Stimulated activated memory B cell treated with anti-CD40 and anti-IgM and Interleukin-4, amounts not matched to agents 10 μg/mL and 1 μg/mL and 100 μg/mL, for 72 hours (primary cell): ENCODE measurements around the gene RPS6KA2.
A peak's percentile ranks its signal among the peaks of the same experiment; 100 is the strongest.

Source experiments
- ATAC-seq: fragments of 150-1000 bp; cut with Tn5 transposase; 2 replicates; pipeline ENCODE4 v1.10.0; 2021
- H3K27ac Mint-ChIP-seq: one replicate; pipeline ENCODE4 v1.8.0; 2022; ENCODE audit warnings: mild to moderate bottlenecking, mixed read lengths
- H3K27me3 Mint-ChIP-seq: one replicate; pipeline ENCODE4 v1.8.0; 2022; ENCODE audit warnings: mixed read lengths
- H3K36me3 Mint-ChIP-seq: one replicate; pipeline ENCODE4 v1.8.0; 2022; ENCODE audit warnings: mixed read lengths
- H3K4me1 Mint-ChIP-seq: one replicate; pipeline ENCODE4 v1.8.0; 2022; ENCODE audit warnings: mixed read lengths
- H3K4me3 Mint-ChIP-seq: one replicate; pipeline ENCODE4 v1.8.0; 2022; ENCODE audit warnings: mild to moderate bottlenecking, moderate library complexity, mixed read lengths
- H3K9me3 Mint-ChIP-seq: one replicate; pipeline ENCODE4 v1.8.0; 2022; ENCODE audit warnings: mixed read lengths

Gene RPS6KA2

GRCh38 chr6:166627033-166627874, at the start of gene RPS6KA2:
TSS of gene RPS6KA2 (minus strand) at chr6:166627251. CDS start at chr6:166627019, 232 bp downstream.
- peak; percentile 95 for ATAC-seq
- Mint-ChIP-seq H3K27me3 (peaks cover 42% of the 10 kb centered on the region), H3K36me3 (no peaks in the 10 kb centered on the region), H3K9me3 (no peaks in the 10 kb centered on the region), H3K27ac (peak within 1 kb of the TSS; percentile 91), H3K4me1 (peaks cover 31% of the 10 kb centered on the region), H3K4me3 (peak within 1 kb of the TSS; percentile 92)

DNA sequence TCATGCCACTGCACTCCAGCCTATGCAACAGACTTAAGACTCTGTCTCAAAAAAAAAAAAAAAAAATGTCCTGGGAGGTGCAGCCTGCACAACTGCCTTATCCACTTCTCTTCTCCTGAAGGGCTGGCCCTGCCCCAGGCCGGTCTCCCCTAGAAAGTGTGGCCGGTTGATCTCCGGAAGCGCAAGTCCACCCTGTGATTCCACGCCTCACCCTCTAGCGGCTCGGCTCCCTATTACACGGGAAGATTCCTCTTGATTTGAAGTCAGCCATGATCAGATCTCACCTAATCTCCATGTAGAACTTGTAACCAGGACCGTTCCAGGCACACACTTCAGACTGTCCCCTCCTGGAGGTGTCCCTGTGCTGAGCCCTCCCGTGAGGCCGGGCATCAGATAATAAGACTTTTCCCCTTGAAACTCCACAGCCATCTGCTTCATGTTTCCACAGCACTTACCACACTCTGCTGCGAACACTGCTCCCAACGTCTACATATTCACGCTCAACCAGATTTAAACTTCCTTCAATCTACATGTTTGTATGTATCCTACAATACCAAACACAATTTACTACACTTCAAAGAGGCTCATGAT, 49.3 kb upstream of the RPS6KA2 start:
- Mint-ChIP-seq H3K36me3 (no peaks in the 10 kb centered on the region), H3K27ac (no peak overlapping the region), H3K9me3 (no peaks in the 10 kb centered on the region), H3K4me1 (peaks cover 14% of the 10 kb centered on the region), H3K27me3 (peaks cover 29% of the 10 kb centered on the region), H3K4me3 (no peak overlapping the region)
- no peak for ATAC-seq

GRCh38 chr6:166675736-166676135, 48.7 kb upstream of the RPS6KA2 start:
- Mint-ChIP-seq H3K27me3 (peaks cover 32% of the 10 kb centered on the region), H3K4me3 (no peak overlapping the region), H3K9me3 (no peaks in the 10 kb centered on the region), H3K27ac (no peak overlapping the region), H3K36me3 (no peaks in the 10 kb centered on the region), H3K4me1 (peaks cover 14% of the 10 kb centered on the region)
- ATAC-seq: no peak

GRCh38 chr6:166673309-166673708, 46.3 kb upstream of the RPS6KA2 start:
- H3K4me1 Mint-ChIP-seq: peaks cover 14% of the 10 kb centered on the region
- H3K9me3 Mint-ChIP-seq: no peaks in the 10 kb centered on the region
- H3K36me3 Mint-ChIP-seq: no peaks in the 10 kb centered on the region
- H3K4me3 Mint-ChIP-seq: no peak overlapping the region
- ATAC-seq: no peak
- no peak overlapping the region for H3K27ac Mint-ChIP-seq
- peaks cover 48% of the 10 kb centered on the region for H3K27me3 Mint-ChIP-seq

GRCh38 chr6:166672624-166673206, 45.7 kb upstream of the RPS6KA2 start:
- no peak for ATAC-seq
- peaks cover 14% of the 10 kb centered on the region for H3K4me1 Mint-ChIP-seq
- H3K27me3 Mint-ChIP-seq: peaks cover 54% of the 10 kb centered on the region
- H3K9me3 Mint-ChIP-seq: no peaks in the 10 kb centered on the region
- H3K27ac Mint-ChIP-seq: no peak overlapping the region
- no peak overlapping the region for H3K4me3 Mint-ChIP-seq
- no peaks in the 10 kb centered on the region for H3K36me3 Mint-ChIP-seq

- Mint-ChIP-seq H3K4me1 (peaks cover 14% of the 10 kb centered on the region), H3K36me3 (no peaks in the 10 kb centered on the region), H3K27me3 (peaks cover 57% of the 10 kb centered on the region), H3K9me3 (no peaks in the 10 kb centered on the region), H3K4me3 (no peak overlapping the region), H3K27ac (no peak overlapping the region)
- no peak for ATAC-seq
Measured at GRCh38 chr6:166672146-166672545, 45.1 kb upstream of the RPS6KA2 start.

DNA sequence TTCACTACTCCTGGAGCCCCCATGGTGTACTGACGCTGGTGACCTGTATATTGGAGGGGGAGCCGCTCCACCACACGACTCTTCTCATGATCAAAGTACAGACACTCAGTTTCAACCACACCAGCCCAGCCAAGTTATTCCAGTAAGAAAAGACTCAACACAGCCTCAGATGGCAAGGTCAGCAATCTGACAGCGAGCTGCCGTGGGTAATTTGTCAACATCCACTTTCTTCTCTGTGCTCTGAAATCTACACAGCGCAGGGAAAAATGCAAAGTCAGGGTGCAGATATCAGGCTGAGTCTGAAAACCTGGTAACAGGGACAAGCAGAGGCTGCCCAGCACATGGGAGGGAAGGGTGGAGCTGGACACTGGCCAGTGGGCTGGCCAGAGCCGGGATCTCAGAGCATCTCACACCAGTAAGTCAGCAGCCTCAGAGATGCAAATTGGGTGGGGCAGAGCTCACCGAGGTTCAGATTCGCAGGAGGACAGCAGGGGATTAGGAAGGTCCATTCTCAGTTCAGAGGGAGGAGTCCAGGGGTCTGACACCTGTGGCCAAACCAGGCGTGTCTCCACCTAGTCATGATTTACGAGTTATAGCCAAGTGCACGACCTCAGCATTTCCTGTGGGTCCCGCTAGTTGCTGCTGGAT, 44.5 kb upstream of the RPS6KA2 start:
- Mint-ChIP-seq H3K36me3 (no peaks in the 10 kb centered on the region), H3K9me3 (no peaks in the 10 kb centered on the region), H3K27ac (no peak overlapping the region), H3K4me1 (peaks cover 14% of the 10 kb centered on the region), H3K27me3 (peaks cover 57% of the 10 kb centered on the region), H3K4me3 (no peak overlapping the region)
- no peak for ATAC-seq

- Mint-ChIP-seq H3K27ac (no peak overlapping the region), H3K4me1 (peaks cover 14% of the 10 kb centered on the region), H3K4me3 (no peak overlapping the region), H3K9me3 (no peaks in the 10 kb centered on the region), H3K27me3 (peaks cover 57% of the 10 kb centered on the region), H3K36me3 (no peaks in the 10 kb centered on the region)
- ATAC-seq: no peak
Measured at GRCh38 chr6:166670894-166671293, 43.8 kb upstream of the RPS6KA2 start.

DNA sequence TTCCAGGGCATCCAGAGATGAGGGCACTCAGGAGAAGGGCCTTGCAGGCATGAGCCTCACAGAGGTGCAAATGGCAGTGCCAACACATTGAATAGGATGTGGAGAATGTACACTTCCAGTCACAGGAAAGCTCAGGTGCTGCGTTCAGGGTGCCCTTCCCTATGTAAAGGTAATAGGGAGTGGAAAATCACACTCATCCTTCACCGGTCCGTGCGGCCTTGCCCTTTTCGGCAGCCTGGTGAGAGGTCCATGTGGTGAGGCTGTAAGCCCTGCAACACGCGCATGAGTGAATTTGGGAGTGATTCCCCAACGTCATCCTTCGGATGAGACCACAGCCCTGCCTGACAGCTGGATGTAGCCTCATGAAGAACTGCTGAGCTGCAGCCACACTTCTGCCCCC, 43.0 kb upstream of the RPS6KA2 start:
- H3K27ac Mint-ChIP-seq: no peak overlapping the region
- no peak overlapping the region for H3K4me3 Mint-ChIP-seq
- ATAC-seq: no peak
- H3K9me3 Mint-ChIP-seq: no peaks in the 10 kb centered on the region
- peaks cover 52% of the 10 kb centered on the region for H3K27me3 Mint-ChIP-seq
- H3K36me3 Mint-ChIP-seq: no peaks in the 10 kb centered on the region
- peaks cover 14% of the 10 kb centered on the region for H3K4me1 Mint-ChIP-seq

DNA sequence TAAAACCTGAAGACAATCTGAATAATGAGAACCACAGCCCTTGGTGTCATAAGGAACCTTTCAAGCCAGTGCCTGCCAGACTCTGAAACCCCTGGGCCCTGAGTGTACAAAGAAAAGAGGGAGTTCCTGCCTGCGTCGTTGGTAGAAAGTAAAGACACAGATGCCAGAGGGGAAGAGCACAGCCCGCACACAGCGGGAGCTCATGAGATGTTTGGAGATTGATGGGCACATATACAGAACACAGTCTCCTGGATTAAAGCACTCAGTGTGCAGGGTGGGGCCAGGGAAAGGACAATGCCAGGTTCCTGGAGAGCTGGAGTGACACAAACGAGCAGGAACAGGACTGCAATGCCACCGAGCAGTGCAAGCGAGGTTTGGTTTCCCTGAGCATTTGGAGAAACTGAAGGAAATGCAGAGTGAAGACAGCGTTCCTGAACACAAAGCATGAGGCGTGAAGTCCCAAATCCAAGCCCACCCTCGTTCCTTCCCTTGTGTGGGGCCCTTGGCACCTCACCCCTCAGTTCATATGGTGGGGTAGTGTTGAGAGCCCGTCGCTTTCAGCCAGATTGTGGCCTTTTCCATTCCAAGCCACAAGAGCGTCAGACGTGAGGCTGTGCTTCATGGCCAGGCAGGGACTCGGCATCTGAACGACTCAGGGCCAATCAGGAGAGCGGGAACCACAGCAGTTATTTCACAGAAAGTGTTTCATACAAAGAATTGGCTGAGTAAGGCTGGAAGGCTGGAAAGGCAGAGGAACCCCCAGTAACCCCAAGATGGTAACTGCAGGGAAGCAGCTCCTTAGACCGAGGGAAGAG, 41.0 kb upstream of the RPS6KA2 start:
- H3K27ac Mint-ChIP-seq: no peak overlapping the region

GRCh38 chr6:166664135-166664534, 37.1 kb upstream of the RPS6KA2 start:
- H3K36me3 Mint-ChIP-seq: no peaks in the 10 kb centered on the region
- no peaks in the 10 kb centered on the region for H3K9me3 Mint-ChIP-seq
- no peak for ATAC-seq
- peaks cover 26% of the 10 kb centered on the region for H3K27me3 Mint-ChIP-seq
- H3K4me1 Mint-ChIP-seq: peaks cover 7% of the 10 kb centered on the region
- H3K4me3 Mint-ChIP-seq: no peak overlapping the region
- no peak overlapping the region for H3K27ac Mint-ChIP-seq

More for the DNA sequence above, 41.0 kb upstream of the RPS6KA2 start:
- Mint-ChIP-seq H3K9me3 (no peaks in the 10 kb centered on the region), H3K27me3 (peaks cover 41% of the 10 kb centered on the region), H3K36me3 (no peaks in the 10 kb centered on the region), H3K4me1 (peaks cover 8% of the 10 kb centered on the region), H3K4me3 (no peak overlapping the region)
- no peak for ATAC-seq

DNA sequence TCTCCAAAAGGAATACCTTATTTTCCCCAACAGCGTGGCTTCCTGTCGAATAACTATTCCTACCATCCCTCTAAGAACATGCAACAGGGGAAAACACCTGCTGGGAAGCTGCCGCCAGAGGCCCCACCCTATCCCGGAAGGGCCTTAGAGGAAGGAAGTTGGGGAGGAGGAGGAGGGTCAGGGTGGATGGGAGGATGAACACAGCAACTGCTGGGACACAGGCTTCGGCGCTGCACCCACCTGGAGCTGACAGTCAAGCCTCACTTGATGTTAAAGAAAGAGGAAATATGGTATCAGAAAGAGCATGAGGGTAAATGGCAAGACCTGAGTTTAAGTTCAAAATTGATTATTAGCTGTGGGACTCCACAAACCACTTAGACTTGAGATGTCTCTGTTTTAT, 36.5 kb upstream of the RPS6KA2 start:
- H3K4me1 Mint-ChIP-seq: peaks cover 7% of the 10 kb centered on the region
- H3K9me3 Mint-ChIP-seq: no peaks in the 10 kb centered on the region
- peaks cover 20% of the 10 kb centered on the region for H3K27me3 Mint-ChIP-seq
- no peak overlapping the region for H3K27ac Mint-ChIP-seq
- no peak overlapping the region for H3K4me3 Mint-ChIP-seq
- no peaks in the 10 kb centered on the region for H3K36me3 Mint-ChIP-seq
- ATAC-seq: no peak

- Mint-ChIP-seq H3K9me3 (no peaks in the 10 kb centered on the region), H3K4me3 (no peak overlapping the region), H3K36me3 (no peaks in the 10 kb centered on the region), H3K4me1 (peaks cover 7% of the 10 kb centered on the region), H3K27ac (peak overlapping the region; percentile 8), H3K27me3 (peaks cover 11% of the 10 kb centered on the region)
- peak; percentile 69 for ATAC-seq
Measured at GRCh38 chr6:166662690-166663089, 35.6 kb upstream of the RPS6KA2 start.

DNA sequence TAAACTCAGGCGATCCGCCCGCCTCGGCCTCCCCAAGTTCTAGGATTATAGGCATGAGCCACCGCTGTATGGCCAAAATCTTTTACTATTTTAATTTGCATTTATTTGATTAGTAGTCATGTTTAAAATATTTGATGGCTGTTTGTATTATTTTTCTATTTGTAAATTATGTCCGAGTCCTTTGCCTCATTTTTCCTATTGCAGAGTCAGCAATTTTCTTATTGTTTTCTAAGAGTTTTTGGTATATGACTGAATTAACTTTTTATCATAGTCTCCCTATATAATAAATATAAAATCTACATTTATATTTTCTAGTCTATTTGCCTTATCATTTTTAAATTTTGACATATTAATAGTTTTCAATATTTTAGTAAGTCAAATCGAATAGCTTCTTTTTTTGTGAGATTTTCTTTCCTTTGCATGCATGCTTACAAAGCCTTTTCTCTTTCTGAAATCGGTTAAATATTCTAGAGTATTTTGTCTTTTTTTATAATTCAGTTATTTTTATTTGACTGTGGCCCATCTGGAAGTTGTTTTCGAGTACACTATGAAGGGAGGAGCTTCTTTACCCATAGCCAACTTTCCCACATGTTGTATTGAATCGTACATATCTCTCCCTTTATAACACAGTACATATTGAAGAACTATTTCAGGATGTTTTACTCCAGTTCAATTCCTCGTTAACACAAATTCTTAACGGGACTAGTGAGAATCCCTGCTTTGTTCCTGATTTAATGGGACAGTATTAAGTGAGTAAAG, 34.5 kb upstream of the RPS6KA2 start:
- Mint-ChIP-seq H3K4me1 (peaks cover 7% of the 10 kb centered on the region), H3K27me3 (peaks cover 9% of the 10 kb centered on the region), H3K36me3 (no peaks in the 10 kb centered on the region), H3K9me3 (no peaks in the 10 kb centered on the region), H3K4me3 (no peak overlapping the region), H3K27ac (no peak overlapping the region)
- ATAC-seq: no peak
